GM12874 (cell line): ENCODE measurements around the gene MRPS30.

ENCODE experiments used
- CTCF ChIP-seq: IDR thresholded peaks from 2 replicates; pipeline ENCODE4 v1.5.1; 2011; ENCODE audit warnings: low read depth, mild to moderate bottlenecking, control low read depth, low read length, moderate library complexity; ENCODE audit not compliant: insufficient read depth

Gene MRPS30

DNA sequence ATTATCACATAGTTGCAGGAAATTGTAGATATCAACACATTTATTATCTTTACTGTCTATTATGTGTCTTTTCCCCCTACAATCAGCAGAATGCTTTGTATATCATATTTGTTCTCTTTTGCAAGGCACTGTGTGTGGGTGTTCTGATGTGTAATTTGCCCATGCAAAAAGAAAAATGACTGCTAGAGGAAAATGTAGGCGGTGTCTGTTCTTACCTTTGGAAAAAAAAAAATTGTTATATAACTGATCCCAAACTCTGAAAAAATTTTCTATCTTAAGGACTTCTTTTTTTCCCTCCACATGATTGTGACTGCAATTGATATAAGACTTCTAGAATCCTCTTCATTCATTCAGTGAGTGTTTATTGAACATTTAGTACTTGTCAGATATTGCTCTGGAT is 24.5 kb downstream of the MRPS30 start:
- no peak for TF ChIP-seq CTCF

- TF ChIP-seq CTCF: no peak
Observed at GRCh38 chr5:44835693-44836092, 26.9 kb downstream of the MRPS30 start.

- no peak for TF ChIP-seq CTCF
Observed at GRCh38 chr5:44839018-44839681, 30.4 kb downstream of the MRPS30 start.

DNA sequence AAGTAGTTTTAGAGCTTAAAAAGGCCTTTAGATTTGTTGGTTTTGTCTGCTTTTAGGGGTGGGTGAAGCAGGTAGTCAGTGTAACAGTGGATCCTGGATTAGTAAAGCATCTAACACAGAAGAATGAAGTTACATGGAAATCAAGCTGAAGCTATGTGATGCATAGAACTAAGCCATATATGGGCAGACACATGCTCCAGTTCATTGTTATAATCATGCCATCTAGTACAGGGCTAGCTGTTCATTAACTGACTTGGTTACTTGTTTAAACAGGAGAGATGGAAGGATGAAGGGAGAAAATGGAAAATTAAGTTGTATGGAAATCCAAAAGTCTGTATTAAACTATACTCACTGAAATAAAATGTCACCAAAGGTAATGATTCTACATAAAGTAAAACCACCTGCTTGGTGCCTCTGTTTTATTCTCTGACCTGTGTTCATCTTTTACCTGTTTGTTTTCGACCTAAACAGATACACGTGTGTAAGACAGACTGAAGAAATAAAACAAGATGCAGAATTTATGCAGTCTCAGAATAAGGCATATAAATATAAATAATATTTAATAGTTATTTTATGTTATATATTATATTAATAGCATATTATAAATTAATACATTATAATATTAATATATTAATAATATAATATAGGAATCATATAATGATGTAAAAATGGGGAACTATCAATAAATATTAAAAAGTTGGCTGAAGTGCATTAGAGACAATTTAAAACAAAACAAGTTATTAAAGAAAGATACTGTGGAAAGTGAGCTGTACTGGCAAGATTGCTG is 33.9 kb downstream of the MRPS30 start:
- TF ChIP-seq CTCF: no peak

DNA sequence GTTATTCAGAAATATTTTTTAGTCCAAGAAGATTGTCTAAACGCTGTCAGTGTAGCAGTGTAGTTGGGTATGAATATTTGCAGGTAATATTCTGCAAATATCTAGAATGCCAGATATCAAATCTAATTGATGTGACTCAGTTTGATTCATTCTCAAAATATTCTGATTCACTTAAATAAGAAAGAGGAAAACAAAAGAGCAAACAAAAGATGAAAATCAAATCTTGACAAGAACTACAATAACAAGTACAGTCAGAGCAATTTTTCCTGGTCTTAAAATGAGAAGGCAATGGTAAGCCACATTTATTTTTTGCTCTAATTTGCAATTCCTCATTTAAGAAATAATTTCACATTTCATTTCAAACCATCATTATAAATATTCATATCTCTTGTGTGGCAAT is 36.0 kb downstream of the MRPS30 start:
- TF ChIP-seq CTCF: no peak

DNA sequence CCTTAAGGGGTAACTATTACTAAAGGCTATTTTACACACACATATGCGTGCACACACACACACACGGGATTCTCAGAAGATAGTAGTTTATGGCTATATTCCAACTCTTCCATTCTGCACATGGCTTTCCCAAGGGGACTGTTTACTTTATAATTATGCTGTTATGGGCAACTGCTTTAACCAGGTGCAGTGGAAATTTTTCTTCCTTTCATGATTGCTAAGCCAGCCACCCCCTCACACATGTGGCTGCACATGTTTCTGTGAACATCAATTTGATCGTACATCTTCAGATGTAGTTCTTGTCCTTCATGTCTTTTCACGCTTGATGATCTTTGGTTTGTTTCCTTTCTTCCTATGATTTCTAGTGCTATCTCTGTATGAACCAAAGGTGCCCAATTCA is 37.0 kb downstream of the MRPS30 start:
- no peak for TF ChIP-seq CTCF

- TF ChIP-seq CTCF: no peak
Observed at GRCh38 chr5:44847206-44847852, 38.6 kb downstream of the MRPS30 start.
